Esophagus muscularis mucosa (tissue), 4 donors: ENCODE measurements around the gene ITPR1.

Experiments used
- EP300 ChIP-seq: sonication (generic); formaldehyde crosslinking; IDR thresholded peaks from one replicate; pipeline ENCODE4 v1.6.1; 2017; ENCODE audit warnings: antibody characterized with exemption
- POLR2A ChIP-seq: fragments of 450-650 bp; IDR thresholded peaks from one replicate; pipeline ENCODE4 v1.6.1; 2017; ENCODE audit warnings: antibody characterized with exemption, moderate library complexity, mild to moderate bottlenecking, low read depth
- TF ChIP-seq, protein P1 (sequence below), 3 experiments: fragments of 200-600 bp in 2 of 3; fragments of 450-650 bp in 1 of 3; sonication (generic) in 2 of 3; IDR thresholded peaks; one replicate each; pipeline ENCODE4 v1.5.1; 2017 to 2019; ENCODE audit warnings: antibody characterized with exemption in 3 of 3, mild to moderate bottlenecking in 2 of 3, moderate library complexity in 1 of 3

DNA sequence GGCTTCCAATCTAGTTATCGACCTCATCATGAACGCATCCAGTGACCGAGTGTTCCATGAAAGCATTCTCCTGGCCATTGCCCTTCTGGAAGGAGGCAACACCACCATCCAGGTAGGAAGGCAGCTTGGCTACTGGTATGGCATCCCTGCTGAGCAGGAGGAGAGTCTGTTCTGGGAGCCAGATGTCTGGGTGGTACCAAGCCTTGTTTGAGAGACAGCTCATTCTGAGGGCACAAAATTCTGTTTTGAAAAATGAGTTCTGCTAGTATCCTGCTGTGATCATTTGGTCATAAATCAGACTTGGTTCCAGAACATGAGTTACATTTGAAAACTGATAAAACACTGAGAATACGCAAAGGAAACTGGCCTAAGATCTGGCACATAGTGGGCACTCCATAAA, 242.1 kb downstream of the ITPR1 start:
- TF ChIP-seq, protein P1, sequence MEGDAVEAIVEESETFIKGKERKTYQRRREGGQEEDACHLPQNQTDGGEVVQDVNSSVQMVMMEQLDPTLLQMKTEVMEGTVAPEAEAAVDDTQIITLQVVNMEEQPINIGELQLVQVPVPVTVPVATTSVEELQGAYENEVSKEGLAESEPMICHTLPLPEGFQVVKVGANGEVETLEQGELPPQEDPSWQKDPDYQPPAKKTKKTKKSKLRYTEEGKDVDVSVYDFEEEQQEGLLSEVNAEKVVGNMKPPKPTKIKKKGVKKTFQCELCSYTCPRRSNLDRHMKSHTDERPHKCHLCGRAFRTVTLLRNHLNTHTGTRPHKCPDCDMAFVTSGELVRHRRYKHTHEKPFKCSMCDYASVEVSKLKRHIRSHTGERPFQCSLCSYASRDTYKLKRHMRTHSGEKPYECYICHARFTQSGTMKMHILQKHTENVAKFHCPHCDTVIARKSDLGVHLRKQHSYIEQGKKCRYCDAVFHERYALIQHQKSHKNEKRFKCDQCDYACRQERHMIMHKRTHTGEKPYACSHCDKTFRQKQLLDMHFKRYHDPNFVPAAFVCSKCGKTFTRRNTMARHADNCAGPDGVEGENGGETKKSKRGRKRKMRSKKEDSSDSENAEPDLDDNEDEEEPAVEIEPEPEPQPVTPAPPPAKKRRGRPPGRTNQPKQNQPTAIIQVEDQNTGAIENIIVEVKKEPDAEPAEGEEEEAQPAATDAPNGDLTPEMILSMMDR (IDR thresholded peaks at IDR 0.05): no peak
- TF ChIP-seq POLR2A: no peak
- TF ChIP-seq EP300: no peak
